Measurements from ENCODE around the gene ANKRD22.
"Not testable (repeated sequence)": the region's sequence is repeated elsewhere in the genome, so short reads cannot be mapped to it uniquely, and the experiment has no call there.

The ANKRD22 gene

DNA sequence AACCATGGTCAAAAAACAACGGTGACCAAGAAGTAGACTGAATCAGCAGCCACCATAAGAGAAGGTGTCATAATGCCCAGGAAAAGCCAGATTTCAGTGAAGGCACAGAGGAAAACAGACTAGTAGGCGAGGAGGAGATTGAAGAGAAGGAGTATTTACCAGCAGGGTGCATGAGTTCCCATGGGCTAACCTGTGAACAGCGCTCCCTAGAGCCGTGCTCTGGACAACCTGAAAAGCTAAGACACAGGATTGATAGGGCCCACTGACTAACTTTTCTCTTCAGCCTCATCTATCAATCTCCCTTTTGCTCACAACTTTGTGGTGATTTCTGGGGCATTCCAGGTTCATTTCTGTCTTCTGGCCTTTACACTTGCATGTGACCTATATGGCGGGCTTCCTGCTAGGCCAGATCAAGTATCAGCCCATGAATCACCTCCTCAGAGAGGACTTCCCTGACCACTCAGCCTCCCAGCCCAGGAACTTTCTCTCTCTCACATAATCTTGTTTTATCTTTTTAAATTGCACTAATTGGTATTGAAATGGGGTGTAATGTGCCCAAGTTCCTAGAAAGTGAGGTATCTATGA lies 12.8 kb downstream of the ANKRD22 start:
- no peak overlapping the region for H3K27ac ChIP-seq
- DNase-seq (ENCODE audit: low read depth, low spot score), result no peak

DNA sequence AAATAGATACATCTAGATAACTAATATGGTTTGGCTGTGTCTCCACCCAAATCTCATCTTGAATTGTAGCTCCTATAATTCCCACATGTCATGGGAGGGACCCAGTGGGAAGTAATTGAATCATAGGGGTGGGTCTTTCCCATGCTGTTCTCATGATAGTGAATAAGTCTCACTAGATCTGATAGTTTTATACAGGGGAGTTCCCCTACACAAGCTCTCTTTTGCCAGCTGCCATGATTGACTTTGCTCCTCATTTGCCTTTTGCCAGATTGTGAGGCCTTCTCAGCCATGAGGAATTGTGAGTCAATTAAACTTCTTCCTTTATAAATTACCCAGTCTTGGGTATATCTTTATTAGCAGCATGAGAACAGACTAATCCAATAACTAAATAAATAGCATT lies 14.0 kb downstream of the ANKRD22 start:
- DNase-seq (ENCODE audit: low read depth, low spot score); H3K27ac ChIP-seq: not testable (repeated sequence)

DNA sequence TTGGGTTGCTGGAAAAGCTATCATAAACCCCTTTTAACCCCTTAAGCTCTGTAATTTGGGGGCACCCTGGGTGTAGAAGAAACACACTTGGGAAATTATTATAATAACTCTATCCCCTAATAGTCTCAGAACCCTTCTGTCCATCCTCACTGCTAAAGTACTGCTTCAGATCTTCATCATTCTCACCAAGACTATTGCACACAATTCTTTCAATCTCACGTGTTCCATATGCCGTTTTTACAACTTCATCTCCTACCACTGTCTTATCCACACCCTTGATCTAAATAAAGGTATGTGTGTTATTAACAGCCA lies 15.8 kb downstream of the ANKRD22 start:
- no peak overlapping the region for H3K27ac ChIP-seq
- DNase-seq (ENCODE audit: low read depth, low spot score), result no peak

DNA sequence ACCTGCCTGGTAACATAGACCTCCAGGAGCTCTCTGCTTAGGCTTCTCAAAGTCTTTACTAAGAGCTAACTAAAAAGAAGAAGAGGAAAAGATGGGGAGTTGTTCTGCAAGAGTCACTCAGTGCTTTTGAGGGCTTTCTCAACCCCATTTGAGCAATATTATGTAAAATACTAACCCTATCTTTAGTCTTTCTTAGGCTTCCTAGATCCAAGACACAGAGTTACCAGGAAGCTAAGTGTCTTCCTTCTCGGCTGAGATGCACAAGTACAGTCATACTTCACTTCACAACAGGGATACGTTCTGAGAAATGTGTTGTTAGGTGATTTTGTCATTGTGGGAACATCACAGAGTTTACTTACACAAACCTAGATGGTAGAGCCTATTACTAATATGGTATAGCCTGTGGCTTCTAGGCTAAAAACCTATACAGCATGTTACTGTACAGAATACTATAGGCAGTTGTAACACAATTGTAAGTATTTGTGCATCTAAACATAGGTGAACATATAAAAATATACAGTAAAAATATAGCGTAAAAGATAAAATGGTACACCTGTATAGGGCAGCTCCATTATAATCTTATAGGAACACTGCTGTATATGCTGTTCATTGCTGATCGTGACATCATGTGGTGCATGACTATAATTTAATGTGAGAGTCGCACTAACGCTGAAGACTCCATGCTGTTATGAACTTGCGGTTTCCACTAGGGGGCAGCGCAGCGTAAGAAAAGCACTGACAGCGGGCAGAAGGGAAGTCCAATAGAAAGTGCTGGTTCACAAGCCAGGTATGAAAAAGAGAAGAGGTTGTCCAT lies 16.3 kb downstream of the ANKRD22 start:
- no peak overlapping the region for H3K27ac ChIP-seq
- peak; percentile 33 for DNase-seq (ENCODE audit: low read depth, low spot score)

DNA sequence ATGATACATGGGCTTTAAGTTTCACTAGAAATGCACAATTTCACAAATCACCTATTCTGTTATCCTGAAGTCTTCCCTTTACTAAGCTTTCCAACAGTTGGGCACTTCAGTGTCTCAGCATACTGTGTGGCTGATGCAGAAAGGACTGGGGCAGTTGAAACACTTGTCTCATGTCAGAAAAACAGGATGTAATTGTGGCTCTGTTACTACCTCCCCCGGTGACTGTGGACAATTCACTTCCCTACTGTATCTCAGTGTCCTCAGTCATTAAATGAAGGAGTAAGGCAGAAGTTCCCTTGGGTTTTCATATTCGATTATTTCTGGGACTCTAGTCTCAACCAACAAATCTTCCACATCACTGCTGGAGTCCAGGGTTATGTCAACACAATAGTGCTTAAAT lies 17.9 kb downstream of the ANKRD22 start:
- H3K27ac ChIP-seq, result no peak overlapping the region
- no peak for DNase-seq (ENCODE audit: low read depth, low spot score)

DNA sequence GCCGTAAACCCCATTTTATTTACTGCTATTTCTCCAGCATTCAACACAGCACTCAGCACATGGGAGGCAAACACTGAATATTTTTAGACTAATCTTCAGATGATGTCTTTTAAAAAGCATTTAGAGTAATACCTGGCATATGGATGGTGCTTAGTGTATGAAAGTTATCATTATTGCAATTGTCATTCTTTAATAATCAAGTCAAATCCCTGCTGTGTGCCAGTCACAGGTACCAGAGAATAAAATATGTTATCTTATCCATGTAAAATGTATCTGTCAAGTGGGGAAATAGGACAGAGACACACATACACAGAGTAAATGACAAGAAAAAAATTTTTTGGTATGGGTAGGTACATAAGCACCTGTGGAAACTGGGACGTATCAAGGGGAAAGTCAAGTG lies 18.5 kb downstream of the ANKRD22 start:
- DNase-seq (ENCODE audit: low read depth, low spot score), result no peak
- H3K27ac ChIP-seq, result no peak overlapping the region

DNA sequence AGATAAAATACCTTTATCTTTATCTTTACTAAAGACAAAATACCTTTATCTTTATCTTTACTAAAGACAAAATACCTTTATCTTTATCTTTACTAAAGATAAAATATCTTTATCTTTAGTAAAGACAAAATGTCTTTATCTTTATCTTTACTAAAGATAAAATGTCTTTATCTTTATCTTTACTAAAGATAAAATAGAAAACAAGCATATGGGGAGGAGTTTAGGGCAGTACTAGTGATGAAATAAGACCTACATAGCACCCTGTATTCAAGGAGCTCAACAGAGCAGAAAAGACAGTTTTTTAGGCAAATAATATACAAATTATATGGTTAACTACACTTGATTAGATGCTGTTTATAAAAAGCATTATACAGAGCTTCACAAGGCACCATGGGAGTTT lies 19.3 kb downstream of the ANKRD22 start:
- no peak for DNase-seq (ENCODE audit: low read depth, low spot score)
- H3K27ac ChIP-seq, result no peak overlapping the region

DNA sequence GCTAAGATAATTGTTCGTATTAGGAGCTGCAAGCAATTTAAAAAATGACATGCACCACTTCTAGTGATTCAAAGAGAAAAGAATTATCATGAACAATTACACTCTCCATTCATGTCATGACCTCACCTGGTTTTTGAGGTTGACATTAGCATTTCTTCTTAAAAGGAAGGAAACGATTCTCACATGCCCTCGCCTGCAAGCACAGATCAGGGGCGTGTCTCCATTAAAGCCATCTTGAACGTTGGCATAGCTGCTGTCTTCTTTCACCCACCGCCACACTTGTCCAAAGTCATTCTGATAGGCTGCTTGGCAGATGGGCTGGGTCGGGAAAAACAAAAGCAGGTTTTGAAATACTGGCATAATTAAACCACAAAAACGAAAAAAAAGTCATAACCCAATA lies 19.9 kb downstream of the ANKRD22 start:
- DNase-seq (ENCODE audit: low read depth, low spot score), result no peak
- H3K27ac ChIP-seq, result no peak overlapping the region

DNA sequence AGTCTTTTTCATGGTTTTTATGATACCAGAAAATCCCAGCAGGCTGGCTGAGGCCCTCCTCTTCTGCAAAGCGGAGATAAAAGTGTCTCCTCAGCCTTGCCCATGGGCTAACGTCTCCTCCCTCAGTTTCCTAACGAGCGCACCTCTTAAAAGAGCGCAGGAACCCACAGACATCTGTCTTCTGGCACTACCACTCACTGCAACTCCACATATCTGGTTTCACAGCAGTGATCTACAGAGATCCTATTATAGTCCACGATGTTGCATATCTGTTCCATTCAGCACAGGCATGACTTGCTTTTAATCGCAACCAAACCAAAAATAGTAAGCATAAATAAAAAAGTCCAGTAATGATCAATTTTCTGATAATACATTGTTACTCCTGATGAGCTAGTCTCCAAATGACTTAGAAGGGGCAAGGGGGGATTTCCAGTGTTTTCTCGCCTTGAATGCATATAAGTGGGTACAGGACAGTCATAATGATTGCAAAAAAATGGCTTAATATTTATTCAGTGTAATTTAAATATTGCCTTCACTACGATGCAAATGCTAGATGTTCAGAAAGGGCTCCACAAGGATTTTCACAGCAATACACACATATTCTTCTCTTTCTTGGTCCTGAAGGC lies 20.9 kb downstream of the ANKRD22 start:
- DNase-seq (ENCODE audit: low read depth, low spot score), result no peak
- no peak overlapping the region for H3K27ac ChIP-seq

DNA sequence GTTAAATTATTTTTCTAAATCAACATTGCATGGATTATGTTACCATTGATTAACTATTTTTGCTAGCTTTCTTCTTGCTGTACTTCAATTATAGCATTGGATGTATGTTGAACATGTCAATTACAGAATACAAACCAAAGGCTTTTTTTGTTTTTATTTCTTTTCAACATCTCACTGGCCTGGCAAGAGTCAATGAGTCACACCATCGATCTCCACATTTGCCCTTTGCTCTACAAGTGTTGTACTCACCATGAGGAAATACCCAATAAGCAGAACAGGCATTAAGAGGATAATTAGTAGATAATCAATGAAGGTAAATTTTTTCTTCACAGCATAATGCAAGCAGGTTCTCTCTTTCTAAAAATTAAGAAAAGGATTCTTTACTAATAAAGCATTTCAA lies 23.3 kb downstream of the ANKRD22 start:
- H3K27ac ChIP-seq, result no peak overlapping the region
- DNase-seq (ENCODE audit: low read depth, low spot score), result no peak

DNA sequence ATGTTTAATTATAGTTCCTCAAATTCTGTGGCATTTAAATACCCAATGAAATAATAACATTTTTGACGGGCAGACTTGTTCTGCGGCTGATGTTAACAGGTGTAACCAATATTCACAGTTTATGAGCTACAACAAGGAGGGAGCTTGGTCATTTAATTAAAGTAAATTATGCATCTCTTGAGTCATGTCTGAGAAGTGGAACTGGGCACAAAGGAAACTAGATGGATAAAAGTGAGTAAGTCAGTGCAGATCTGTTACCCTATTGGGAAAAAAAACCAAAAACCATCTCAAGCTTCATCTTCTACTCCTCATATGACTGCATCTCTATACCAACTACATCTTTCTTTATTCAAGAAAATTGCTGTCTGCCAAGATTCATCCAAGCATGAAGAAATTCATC lies 24.0 kb downstream of the ANKRD22 start:
- H3K27ac ChIP-seq, result no peak overlapping the region
- DNase-seq (ENCODE audit: low read depth, low spot score), result no peak

DNA sequence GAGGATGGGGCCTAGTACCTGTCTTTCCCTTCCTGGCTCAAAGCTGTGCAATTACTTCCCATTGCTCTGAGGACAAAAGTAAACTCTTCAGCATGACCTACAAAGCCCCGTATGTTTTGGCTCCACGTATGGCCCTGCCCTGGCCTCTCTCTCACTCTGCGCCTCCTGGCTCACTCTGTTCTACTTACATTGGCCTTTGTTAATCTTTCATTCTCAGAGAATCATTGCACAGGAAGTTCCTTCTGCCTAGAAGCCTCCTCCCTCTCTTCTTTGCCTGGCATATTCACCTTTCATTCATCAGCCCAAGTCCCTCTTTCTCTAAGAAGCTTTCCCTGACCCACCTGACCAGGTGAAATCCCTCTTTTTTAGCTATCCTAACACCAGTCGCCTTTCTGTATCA lies 25.3 kb downstream of the ANKRD22 start:
- no peak overlapping the region for H3K27ac ChIP-seq
- DNase-seq (ENCODE audit: low read depth, low spot score), result no peak

DNA sequence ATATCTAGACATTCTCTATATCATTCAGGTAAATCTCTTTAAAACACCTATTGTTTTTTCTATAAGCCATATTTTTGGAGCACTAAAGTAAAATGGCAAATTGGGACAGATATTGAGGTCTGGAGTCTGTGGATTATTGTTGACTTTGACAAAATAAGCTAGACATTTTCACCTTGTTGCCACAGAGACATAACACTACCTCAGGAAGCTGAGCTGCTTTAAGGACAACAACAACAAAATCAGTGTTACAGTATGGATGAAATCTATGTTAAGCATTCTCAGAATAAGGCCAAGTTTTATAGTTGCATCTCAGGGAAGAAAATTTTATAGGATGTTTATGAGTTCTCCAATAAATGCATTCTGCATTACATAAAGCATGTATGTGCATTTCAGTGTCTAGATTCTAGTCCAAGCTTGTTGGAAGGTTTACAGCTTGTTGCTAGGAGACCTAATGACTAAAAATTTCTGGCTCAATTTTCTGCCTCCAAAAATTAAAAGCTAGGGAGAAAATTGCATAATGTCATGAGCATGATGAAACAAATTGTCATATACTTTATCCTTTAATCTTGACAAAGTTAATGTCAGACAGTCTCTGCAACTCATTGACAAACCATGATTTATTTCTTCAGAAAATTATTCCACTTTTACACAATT lies 30.8 kb downstream of the ANKRD22 start:
- peak; percentile 46 for DNase-seq (ENCODE audit: low read depth, low spot score)

DNA sequence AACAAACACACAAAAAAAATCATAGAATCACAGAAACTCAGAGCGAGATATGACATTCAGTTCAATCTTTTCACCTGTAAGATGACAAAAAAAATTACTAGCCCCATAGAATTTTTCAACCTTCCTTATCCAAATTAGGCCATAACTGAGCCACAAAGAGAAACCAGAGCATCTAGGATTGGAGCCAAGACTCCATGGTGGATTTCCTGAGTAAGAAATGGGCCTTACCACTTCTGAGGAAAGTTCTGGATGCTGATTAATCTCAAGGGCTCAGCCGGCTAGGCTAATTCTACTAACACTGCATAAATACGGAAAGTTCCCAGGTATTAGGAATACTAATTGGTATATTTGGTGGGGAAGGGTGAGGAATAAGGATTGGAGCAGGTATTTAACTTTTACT lies 32.4 kb downstream of the ANKRD22 start:
- DNase-seq (ENCODE audit: low read depth, low spot score), result no peak
- H3K27ac ChIP-seq, result no peak overlapping the region

More for the DNA sequence above, 30.8 kb downstream of the ANKRD22 start:
- peak overlapping the region; percentile 58 for H3K27ac ChIP-seq

DNA sequence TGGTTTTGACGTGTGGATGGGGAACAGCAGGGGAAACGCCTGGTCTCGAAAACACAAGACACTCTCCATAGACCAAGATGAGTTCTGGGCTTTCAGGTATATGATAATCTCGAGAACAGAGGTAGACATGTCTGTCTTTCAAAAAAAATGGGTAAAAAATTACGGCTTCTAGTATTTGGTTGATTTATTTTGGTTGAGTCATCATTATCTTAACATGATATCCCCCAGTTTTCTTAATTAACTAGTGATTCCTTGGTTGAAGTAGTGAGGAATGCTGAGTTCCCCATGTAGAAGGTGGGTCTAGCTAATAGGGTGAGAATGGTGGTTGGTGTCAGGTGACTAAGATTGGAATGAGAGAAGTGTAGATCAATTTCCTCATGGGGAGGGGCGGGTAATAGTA lies 38.4 kb downstream of the ANKRD22 start:
- no peak overlapping the region for H3K27ac ChIP-seq

DNA sequence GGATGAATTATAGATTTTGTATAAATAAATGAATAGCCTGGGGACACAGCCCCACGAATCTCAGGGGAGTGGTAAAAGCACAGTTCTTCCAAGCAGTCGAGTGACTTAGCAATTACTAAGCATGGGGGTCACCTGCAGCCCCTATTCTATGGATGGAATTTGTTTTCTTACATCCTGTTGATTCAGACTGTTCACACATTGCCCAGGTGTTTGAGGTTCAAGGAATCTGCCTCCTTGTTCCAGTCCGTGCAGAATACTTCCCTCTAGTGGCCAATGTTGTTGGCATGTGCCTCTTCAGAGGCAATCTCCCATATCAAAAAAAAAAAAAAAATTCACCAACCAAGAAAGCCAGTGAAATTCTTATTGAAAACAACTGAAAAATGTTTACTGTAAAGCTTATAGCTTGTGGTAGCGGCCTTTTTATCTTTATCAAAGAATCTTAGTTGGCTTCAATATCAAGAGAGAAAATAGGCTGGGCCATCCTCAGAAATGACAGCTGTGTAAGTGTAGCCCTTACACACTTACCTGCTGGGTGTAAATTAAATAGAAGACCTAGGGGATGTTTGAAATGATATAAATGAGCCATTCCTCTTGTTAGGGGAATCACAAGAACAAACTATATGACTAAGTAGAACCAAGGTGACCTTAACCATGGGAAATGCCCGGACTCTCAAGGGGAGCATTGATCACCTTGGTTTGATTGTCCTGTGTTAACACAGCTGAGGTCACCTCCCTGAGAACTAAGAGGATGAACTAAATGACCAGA lies 41.3 kb downstream of the ANKRD22 start:
- peak; percentile 56 for DNase-seq (ENCODE audit: low read depth, low spot score)
- H3K27ac ChIP-seq, result peak overlapping the region; percentile 27

More for the DNA sequence above, 38.4 kb downstream of the ANKRD22 start:
- DNase-seq (ENCODE audit: low read depth, low spot score), result no peak

DNA sequence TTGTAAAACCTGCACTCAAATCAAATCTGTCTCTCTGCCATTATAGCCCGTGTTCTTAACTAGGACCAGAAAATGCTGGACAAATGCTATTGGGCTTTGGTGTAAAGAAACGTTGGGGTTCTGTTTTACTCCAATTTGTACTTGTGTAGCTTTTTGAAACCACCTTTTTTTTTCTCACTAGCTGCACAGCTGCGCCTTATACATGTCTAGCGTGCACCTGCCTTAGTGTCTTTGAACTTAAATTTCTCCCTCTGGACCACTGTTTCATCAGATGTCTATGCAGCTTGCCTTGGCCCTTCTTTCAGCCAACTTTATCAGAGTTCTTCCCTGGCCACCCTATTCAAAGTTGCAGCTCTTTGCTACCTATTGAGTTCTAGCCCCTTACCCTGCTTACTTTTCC lies 42.0 kb downstream of the ANKRD22 start:
- H3K27ac ChIP-seq, result peak overlapping the region; percentile 27
- DNase-seq (ENCODE audit: low read depth, low spot score), result no peak

DNA sequence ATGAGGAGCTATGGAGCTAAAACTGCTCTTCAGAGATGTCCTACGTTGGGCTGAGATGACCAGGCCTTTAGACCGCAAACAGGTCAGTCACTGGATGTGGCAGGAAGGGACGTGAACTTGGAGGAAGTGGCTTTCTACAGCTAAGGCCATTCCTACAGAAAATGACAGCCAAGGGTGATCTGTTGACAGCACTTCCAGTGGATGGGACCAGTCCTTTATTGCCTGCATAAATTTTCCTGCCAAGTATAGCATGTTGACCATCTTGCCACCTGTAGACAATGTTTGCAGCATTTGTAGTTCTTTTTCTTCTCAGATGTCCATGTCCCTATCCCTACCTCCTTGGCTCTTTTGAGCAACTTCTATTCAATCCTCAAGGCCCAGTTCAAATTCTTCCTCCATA lies 45.7 kb downstream of the ANKRD22 start:
- DNase-seq (ENCODE audit: low read depth, low spot score), result no peak

DNA sequence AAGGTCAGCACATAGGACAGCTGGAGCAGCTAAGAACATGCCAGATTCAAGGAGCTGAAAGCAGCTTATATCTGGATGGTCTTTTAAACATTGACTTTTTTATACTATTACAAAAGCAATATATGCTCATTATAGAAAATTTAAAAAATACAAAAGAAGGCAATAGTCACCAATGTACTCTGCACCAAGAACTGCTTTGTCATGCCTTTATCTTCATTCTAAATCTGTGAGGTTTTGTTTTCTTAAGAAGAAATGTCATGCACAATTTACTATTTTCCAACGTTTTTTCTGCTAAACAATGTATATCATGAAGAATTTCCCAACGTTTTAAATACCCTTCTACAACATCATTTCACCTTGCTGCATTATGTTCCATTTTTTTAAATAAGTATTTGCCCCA lies 46.3 kb downstream of the ANKRD22 start:
- no peak overlapping the region for H3K27ac ChIP-seq
- no peak for DNase-seq (ENCODE audit: low read depth, low spot score)

More for the DNA sequence above, 45.7 kb downstream of the ANKRD22 start:
- H3K27ac ChIP-seq, result no peak overlapping the region

DNA sequence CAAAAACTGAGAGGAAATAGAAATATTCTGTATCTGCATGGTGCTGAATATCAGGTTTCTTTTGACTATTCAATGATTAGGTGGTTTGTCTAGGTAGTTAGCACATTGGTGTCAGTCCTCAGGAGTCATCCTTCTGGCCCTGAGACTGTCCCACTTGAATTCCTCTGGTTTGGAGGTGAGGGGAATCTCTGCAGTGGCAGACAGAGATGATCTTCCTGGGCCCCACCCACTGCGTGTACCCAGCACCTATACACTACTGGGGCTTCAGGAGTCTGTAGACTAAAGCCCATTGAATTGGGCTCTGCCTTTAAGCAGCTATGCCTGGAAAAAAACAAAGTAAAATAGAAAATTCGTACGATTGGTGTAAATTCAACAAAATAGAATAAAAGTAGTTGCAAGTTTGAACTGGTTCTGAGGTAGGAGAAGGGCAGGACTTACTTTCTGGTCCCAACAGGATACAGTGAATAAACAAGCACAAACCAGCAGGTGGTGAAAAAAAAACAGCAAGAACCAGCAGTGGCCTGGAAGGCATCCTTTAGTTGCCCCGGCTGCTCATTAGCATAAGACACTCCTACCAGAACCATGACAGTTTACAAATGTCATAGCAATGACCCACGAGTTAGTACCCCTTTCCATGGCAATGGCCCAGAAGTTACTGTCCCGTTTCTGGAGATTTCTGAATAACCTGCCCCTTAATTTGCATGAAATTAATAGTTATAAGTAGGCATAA lies 47.4 kb downstream of the ANKRD22 start:
- no peak overlapping the region for H3K27ac ChIP-seq
- DNase-seq (ENCODE audit: low read depth, low spot score), result no peak

Data from epithelial cell of prostate (primary cell).